ENCODE measurements around the gene CXorf38. TPM values are rescaled to one million over a fixed set of nuclear protein-coding genes. Genes with fewer than 3 reads are reported as not detected.

The CXorf38 gene
- total and polyA plus RNA-seq, 9 of the 15 experiments (the other 6 are each of a cell fraction or from before 2014, with no cell fraction given) = 1.2 to 12.8 (median 8.4) TPM

DNA sequence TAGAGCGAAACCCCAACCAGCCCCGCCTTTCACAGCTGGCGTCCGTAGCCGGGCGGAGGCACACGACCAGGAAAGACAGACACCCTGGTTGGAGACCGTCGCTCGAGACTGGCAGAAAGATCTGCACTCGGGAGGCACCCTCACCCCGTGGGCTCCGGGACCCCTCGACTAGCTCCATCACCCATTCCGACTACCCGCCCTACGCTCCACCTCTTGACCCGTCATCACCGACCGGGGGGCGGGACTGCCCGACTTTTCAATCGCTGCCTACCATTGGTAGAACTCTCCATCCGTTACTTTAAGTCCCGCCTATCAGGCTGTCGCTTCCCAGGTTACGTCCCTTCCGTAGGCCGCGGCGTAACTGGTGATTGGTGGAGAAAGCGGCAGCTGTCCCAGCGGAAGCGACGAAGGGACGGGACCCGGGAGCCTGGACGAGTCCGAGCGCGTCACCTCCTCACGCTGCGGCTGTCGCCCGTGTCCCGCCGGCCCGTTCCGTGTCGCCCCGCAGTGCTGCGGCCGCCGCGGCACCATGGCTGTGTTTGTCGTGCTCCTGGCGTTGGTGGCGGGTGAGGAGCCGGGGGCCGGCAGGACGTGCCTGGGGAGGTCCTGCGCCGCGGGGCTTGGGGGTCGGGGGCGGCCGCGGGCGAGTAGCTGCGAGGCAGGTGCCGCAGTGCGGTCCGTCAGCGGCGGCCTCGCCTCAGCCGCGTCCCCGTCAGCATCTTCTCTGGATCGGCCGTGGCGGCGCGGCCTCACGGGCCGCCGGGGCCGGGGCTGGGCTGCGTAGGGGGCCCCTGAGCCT, 66.6 kb downstream of the CXorf38 start, which contains the start of gene ATP6AP2 (continued):
- TF ChIP-seq, protein P1, sequence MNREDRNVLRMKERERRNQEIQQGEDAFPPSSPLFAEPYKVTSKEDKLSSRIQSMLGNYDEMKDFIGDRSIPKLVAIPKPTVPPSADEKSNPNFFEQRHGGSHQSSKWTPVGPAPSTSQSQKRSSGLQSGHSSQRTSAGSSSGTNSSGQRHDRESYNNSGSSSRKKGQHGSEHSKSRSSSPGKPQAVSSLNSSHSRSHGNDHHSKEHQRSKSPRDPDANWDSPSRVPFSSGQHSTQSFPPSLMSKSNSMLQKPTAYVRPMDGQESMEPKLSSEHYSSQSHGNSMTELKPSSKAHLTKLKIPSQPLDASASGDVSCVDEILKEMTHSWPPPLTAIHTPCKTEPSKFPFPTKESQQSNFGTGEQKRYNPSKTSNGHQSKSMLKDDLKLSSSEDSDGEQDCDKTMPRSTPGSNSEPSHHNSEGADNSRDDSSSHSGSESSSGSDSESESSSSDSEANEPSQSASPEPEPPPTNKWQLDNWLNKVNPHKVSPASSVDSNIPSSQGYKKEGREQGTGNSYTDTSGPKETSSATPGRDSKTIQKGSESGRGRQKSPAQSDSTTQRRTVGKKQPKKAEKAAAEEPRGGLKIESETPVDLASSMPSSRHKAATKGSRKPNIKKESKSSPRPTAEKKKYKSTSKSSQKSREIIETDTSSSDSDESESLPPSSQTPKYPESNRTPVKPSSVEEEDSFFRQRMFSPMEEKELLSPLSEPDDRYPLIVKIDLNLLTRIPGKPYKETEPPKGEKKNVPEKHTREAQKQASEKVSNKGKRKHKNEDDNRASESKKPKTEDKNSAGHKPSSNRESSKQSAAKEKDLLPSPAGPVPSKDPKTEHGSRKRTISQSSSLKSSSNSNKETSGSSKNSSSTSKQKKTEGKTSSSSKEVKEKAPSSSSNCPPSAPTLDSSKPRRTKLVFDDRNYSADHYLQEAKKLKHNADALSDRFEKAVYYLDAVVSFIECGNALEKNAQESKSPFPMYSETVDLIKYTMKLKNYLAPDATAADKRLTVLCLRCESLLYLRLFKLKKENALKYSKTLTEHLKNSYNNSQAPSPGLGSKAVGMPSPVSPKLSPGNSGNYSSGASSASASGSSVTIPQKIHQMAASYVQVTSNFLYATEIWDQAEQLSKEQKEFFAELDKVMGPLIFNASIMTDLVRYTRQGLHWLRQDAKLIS (CRISPR knock-in tag; IDR thresholded peaks at IDR 0.05) = 0 out of 2 replicates have a peak, but pooled peaks have one; percentile 34
- peak in 1 of 3 experiments; percentile 11 for TF ChIP-seq YY1 (IDR thresholded peaks at IDR 0.05; ENCODE audit: borderline replicate concordance in 1 of 3, control insufficient read depth in 1 of 3, extremely low read depth in 1 of 3, insufficient read depth in 3 of 3, insufficient read length in 1 of 3, insufficient replicate concordance in 2 of 3, low read depth in 1 of 3, low read length in 2 of 3)
- peak; percentile 55 for TF ChIP-seq CHD2 (IDR thresholded peaks at IDR 0.05; ENCODE audit: low read depth, low read length)
- TF ChIP-seq FOXA1 (IDR thresholded peaks at IDR 0.05; ENCODE audit: borderline replicate concordance) = no peak
- TF ChIP-seq ZNF140 (CRISPR knock-in tag; IDR thresholded peaks at IDR 0.05) = no peak
- no peak for TF ChIP-seq DMBX1 (CRISPR knock-in tag; IDR thresholded peaks at IDR 0.05; ENCODE audit: borderline replicate concordance)
- TF ChIP-seq XRCC5 (IDR thresholded peaks at IDR 0.05; ENCODE audit: low read depth, low read length) = no peak
- TF ChIP-seq, protein P2, sequence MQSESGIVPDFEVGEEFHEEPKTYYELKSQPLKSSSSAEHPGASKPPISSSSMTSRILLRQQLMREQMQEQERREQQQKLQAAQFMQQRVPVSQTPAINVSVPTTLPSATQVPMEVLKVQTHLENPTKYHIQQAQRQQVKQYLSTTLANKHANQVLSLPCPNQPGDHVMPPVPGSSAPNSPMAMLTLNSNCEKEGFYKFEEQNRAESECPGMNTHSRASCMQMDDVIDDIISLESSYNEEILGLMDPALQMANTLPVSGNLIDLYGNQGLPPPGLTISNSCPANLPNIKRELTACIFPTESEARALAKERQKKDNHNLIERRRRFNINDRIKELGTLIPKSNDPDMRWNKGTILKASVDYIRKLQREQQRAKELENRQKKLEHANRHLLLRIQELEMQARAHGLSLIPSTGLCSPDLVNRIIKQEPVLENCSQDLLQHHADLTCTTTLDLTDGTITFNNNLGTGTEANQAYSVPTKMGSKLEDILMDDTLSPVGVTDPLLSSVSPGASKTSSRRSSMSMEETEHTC (IDR thresholded peaks at IDR 0.05) = no peak
- TF ChIP-seq ZNF551 (CRISPR knock-in tag; IDR thresholded peaks at IDR 0.05) = no peak
- TF ChIP-seq MCM3 (IDR thresholded peaks at IDR 0.05) = no peak
- no peak for TF ChIP-seq NCOR1 (IDR thresholded peaks at IDR 0.05)
- TF ChIP-seq BDP1 (IDR thresholded peaks at IDR 0.05; ENCODE audit: insufficient read depth, insufficient read length) = no peak
- TF ChIP-seq ZNF780A (CRISPR knock-in tag; IDR thresholded peaks at IDR 0.05) = no peak
- TF ChIP-seq, protein P3, sequence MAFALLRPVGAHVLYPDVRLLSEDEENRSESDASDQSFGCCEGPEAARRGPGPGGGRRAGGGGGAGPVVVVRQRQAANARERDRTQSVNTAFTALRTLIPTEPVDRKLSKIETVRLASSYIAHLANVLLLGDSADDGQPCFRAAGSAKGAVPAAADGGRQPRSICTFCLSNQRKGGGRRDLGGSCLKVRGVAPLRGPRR (CRISPR knock-in tag; IDR thresholded peaks at IDR 0.05) = no peak
- TF ChIP-seq, protein P4, sequence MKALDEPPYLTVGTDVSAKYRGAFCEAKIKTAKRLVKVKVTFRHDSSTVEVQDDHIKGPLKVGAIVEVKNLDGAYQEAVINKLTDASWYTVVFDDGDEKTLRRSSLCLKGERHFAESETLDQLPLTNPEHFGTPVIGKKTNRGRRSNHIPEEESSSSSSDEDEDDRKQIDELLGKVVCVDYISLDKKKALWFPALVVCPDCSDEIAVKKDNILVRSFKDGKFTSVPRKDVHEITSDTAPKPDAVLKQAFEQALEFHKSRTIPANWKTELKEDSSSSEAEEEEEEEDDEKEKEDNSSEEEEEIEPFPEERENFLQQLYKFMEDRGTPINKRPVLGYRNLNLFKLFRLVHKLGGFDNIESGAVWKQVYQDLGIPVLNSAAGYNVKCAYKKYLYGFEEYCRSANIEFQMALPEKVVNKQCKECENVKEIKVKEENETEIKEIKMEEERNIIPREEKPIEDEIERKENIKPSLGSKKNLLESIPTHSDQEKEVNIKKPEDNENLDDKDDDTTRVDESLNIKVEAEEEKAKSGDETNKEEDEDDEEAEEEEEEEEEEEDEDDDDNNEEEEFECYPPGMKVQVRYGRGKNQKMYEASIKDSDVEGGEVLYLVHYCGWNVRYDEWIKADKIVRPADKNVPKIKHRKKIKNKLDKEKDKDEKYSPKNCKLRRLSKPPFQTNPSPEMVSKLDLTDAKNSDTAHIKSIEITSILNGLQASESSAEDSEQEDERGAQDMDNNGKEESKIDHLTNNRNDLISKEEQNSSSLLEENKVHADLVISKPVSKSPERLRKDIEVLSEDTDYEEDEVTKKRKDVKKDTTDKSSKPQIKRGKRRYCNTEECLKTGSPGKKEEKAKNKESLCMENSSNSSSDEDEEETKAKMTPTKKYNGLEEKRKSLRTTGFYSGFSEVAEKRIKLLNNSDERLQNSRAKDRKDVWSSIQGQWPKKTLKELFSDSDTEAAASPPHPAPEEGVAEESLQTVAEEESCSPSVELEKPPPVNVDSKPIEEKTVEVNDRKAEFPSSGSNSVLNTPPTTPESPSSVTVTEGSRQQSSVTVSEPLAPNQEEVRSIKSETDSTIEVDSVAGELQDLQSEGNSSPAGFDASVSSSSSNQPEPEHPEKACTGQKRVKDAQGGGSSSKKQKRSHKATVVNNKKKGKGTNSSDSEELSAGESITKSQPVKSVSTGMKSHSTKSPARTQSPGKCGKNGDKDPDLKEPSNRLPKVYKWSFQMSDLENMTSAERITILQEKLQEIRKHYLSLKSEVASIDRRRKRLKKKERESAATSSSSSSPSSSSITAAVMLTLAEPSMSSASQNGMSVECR (CRISPR knock-in tag; IDR thresholded peaks at IDR 0.05) = no peak
- no peak for TF ChIP-seq NFRKB (IDR thresholded peaks at IDR 0.05; ENCODE audit: low read depth)
- no peak for TF ChIP-seq SAP30 (IDR thresholded peaks at IDR 0.05; ENCODE audit: borderline replicate concordance, insufficient read depth, low read depth, low read length, poor library complexity, severe bottlenecking)

All from K562 (cell line).